Measurements from ENCODE around the gene SOSTDC1.
A peak's percentile ranks its signal among the peaks of the same experiment; 100 is the strongest.
"Not testable (repeated sequence)": the region's sequence is repeated elsewhere in the genome, so short reads cannot be mapped to it uniquely, and the experiment has no call there.

Gene SOSTDC1

GRCh38 chr7:16462431-16462889 lies 3.1 kb downstream of the SOSTDC1 start:
- DNase-seq (ENCODE audit: low read depth in 2 of 2) = no peak

GRCh38 chr7:16460789-16461493 lies 4.6 kb downstream of the SOSTDC1 start:
- DNase-seq (ENCODE audit: low read depth in 2 of 2) = no peak

- not testable (repeated sequence) for DNase-seq (ENCODE audit: low read depth in 2 of 2)
Measured at GRCh38 chr7:16456303-16456702, 9.2 kb downstream of the SOSTDC1 start.

- no peak for DNase-seq (ENCODE audit: low read depth in 2 of 2)
Measured at GRCh38 chr7:16455591-16455990, 9.9 kb downstream of the SOSTDC1 start.

GRCh38 chr7:16450366-16450765 lies 15.2 kb downstream of the SOSTDC1 start:
- DNase-seq (ENCODE audit: low read depth in 2 of 2) = no peak

- DNase-seq (ENCODE audit: low read depth in 2 of 2) = no peak
Measured at GRCh38 chr7:16447876-16448275, 17.7 kb downstream of the SOSTDC1 start.

GRCh38 chr7:16446508-16446907 lies 19.0 kb downstream of the SOSTDC1 start:
- DNase-seq (ENCODE audit: low read depth in 2 of 2) = no peak

GRCh38 chr7:16443871-16444270 lies 21.7 kb downstream of the SOSTDC1 start:
- DNase-seq (ENCODE audit: low read depth in 2 of 2) = not testable (repeated sequence)

GRCh38 chr7:16438988-16439387 lies 26.6 kb downstream of the SOSTDC1 start:
- DNase-seq (ENCODE audit: low read depth in 2 of 2) = no peak

- DNase-seq (ENCODE audit: low read depth in 2 of 2) = no peak
Measured at GRCh38 chr7:16436306-16436705, 29.2 kb downstream of the SOSTDC1 start.

GRCh38 chr7:16433568-16434122 lies 31.9 kb downstream of the SOSTDC1 start:
- DNase-seq (ENCODE audit: low read depth in 2 of 2) = no peak

GRCh38 chr7:16432425-16432731 lies 33.2 kb downstream of the SOSTDC1 start:
- no peak for DNase-seq (ENCODE audit: low read depth in 2 of 2)

- DNase-seq (ENCODE audit: low read depth in 2 of 2) = no peak
Measured at GRCh38 chr7:16431646-16432424, 33.7 kb downstream of the SOSTDC1 start.

- no peak for DNase-seq (ENCODE audit: low read depth in 2 of 2)
Measured at GRCh38 chr7:16430133-16430532, 35.4 kb downstream of the SOSTDC1 start.

- DNase-seq (ENCODE audit: low read depth in 2 of 2) = no peak
Measured at GRCh38 chr7:16428672-16429071, 36.9 kb downstream of the SOSTDC1 start.

GRCh38 chr7:16428182-16428581 lies 37.4 kb downstream of the SOSTDC1 start:
- DNase-seq (ENCODE audit: low read depth in 2 of 2) = no peak

- no peak for DNase-seq (ENCODE audit: low read depth in 2 of 2)
Measured at GRCh38 chr7:16423761-16424160, 41.8 kb downstream of the SOSTDC1 start.

GRCh38 chr7:16422917-16423316 lies 42.6 kb downstream of the SOSTDC1 start:
- no peak for DNase-seq (ENCODE audit: low read depth in 2 of 2)

- DNase-seq (ENCODE audit: low read depth in 2 of 2) = no peak
Measured at GRCh38 chr7:16422103-16422435, 43.5 kb downstream of the SOSTDC1 start.

GRCh38 chr7:16421333-16422102 lies 44.0 kb downstream of the SOSTDC1 start, which contains the start of gene CRPPA:
CRPPA (minus strand) TSS chr7:16421538; CDS start chr7:16421322, 216 bp downstream.
- DNase-seq (ENCODE audit: low read depth in 2 of 2) = peak in 1 of 2 donors; percentile 33

GRCh38 chr7:16420649-16421332 lies 44.7 kb downstream of the SOSTDC1 start:
- peak; percentile 77 to 80 for DNase-seq (ENCODE audit: low read depth in 2 of 2)

GRCh38 chr7:16420329-16420648 lies 45.2 kb downstream of the SOSTDC1 start:
- DNase-seq (ENCODE audit: low read depth in 2 of 2) = no peak

All from stimulated activated CD8-positive, alpha-beta memory T cell treated with anti-CD3 and anti-CD28 coated beads, Interleukin-7, amount 100 ng/mL, for 4 hours (primary cell).